CD14-positive monocyte (primary cell): ENCODE data around the gene CA10. TPM values are rescaled to one million over a fixed set of nuclear protein-coding genes. Genes with fewer than 3 reads are reported as not detected.

Source experiments
- DNase-seq, 3 donors: peaks; one replicate each; pipeline ENCODE4 v3.0.0-alpha.2; 2011 to 2022
- H2AFZ ChIP-seq: 2 replicates; pipeline ENCODE4 v1.6.0; 2012; ENCODE audit warnings: mild to moderate bottlenecking, low read depth, low read length, inconsistent platforms; ENCODE audit not compliant: insufficient read depth, poor library complexity, severe bottlenecking
- H3K27ac ChIP-seq, 2 donors: 1 replicate in 1 of 2; 2 replicates in 1 of 2; pipeline ENCODE4 v1.5.1; 2012 to 2013; ENCODE audit warnings: low read length in 2 of 2, control low read depth in 1 of 2, inconsistent platforms in 1 of 2, low read depth in 1 of 2, mild to moderate bottlenecking in 1 of 2
- H3K27me3 ChIP-seq, 2 donors: one replicate each; pipeline versions ENCODE4 v1.6.0 to v1.6.1; 2011 to 2013; ENCODE audit warnings: low read length in 2 of 2; ENCODE audit not compliant: control insufficient read depth in 2 of 2, insufficient read depth in 2 of 2
- H3K36me3 ChIP-seq, 2 donors: replicated peaks in 1 of 2; 1 replicate in 1 of 2; 2 replicates in 1 of 2; pipeline versions ENCODE4 v1.5.1 to v1.6.1; 2012 to 2013; ENCODE audit warnings: low read length in 2 of 2, control low read depth in 1 of 2, inconsistent platforms in 1 of 2, mild to moderate bottlenecking in 1 of 2; ENCODE audit not compliant: insufficient read depth in 2 of 2, control insufficient read depth in 1 of 2
- H3K4me1 ChIP-seq, 2 donors: 1 replicate in 1 of 2; 2 replicates in 1 of 2; pipeline versions ENCODE4 v1.5.1 to v1.6.1; 2012 to 2013; ENCODE audit warnings: low read length in 2 of 2, control low read depth in 1 of 2, inconsistent platforms in 1 of 2, mild to moderate bottlenecking in 1 of 2, moderate library complexity in 1 of 2; ENCODE audit not compliant: insufficient read depth in 2 of 2, control insufficient read depth in 1 of 2
- H3K4me2 ChIP-seq: replicated peaks from 2 replicates; pipeline ENCODE3; 2012; ENCODE audit warnings: low read length, moderate library complexity, mild to moderate bottlenecking; ENCODE audit not compliant: poor library complexity, severe bottlenecking; ENCODE audit errors: extremely low read depth
- H3K4me3 ChIP-seq, 3 experiments: fragments of 200-600 bp in 1 of 3; sonication (generic) in 1 of 3; replicated peaks in 1 of 3; 1 replicate in 2 of 3; 2 replicates in 1 of 3; pipeline ENCODE4 v1.5.1; 2011 to 2013; ENCODE audit warnings: low read length in 3 of 3, mild to moderate bottlenecking in 3 of 3, control low read depth in 2 of 3, low read depth in 2 of 3, inconsistent platforms in 1 of 3, moderate library complexity in 1 of 3
- H3K79me2 ChIP-seq: 2 replicates; pipeline ENCODE4 v1.6.0; 2012; ENCODE audit warnings: mild to moderate bottlenecking, control low read depth, inconsistent platforms, low read length, moderate library complexity; ENCODE audit not compliant: insufficient read depth
- H3K9ac ChIP-seq: 2 replicates; pipeline ENCODE4 v1.6.0; 2017; ENCODE audit warnings: low read length, mild to moderate bottlenecking; ENCODE audit not compliant: insufficient read depth, poor library complexity, severe bottlenecking
- H3K9me3 ChIP-seq, 2 donors: replicated peaks in 1 of 2; 1 replicate in 1 of 2; 2 replicates in 1 of 2; pipeline versions ENCODE4 v1.5.1 to v1.6.1; 2012 to 2013; ENCODE audit warnings: low read length in 2 of 2, control low read depth in 1 of 2; ENCODE audit not compliant: control insufficient read depth in 1 of 2, insufficient read depth in 1 of 2
- H4K20me1 ChIP-seq: 2 replicates; pipeline ENCODE4 v1.6.0; 2012; ENCODE audit warnings: mild to moderate bottlenecking, low read length, control low read depth, moderate library complexity; ENCODE audit not compliant: insufficient read depth
- H3K27ac Mint-ChIP-seq, 7 donors: one replicate each; pipeline ENCODE4 v1.8.0; 2020; ENCODE audit warnings: mild to moderate bottlenecking in 7 of 7, mixed read lengths in 7 of 7, moderate library complexity in 6 of 7, inconsistent platforms in 2 of 7
- H3K27me3 Mint-ChIP-seq, 3 donors: one replicate each; pipeline ENCODE4 v1.8.0; 2021 to 2022; ENCODE audit warnings: low read depth in 3 of 3, mild to moderate bottlenecking in 3 of 3, mixed read lengths in 3 of 3, moderate library complexity in 3 of 3, inconsistent platforms in 1 of 3
- H3K36me3 Mint-ChIP-seq, 2 donors: one replicate each; pipeline ENCODE4 v1.8.0; 2020; ENCODE audit warnings: mixed read lengths in 2 of 2, inconsistent platforms in 1 of 2, mild to moderate bottlenecking in 1 of 2
- H3K4me1 Mint-ChIP-seq: one replicate; pipeline ENCODE4 v1.8.0; 2020; ENCODE audit warnings: mild to moderate bottlenecking, mixed read lengths
- H3K4me3 Mint-ChIP-seq, 2 donors: one replicate each; pipeline ENCODE4 v1.8.0; 2020; ENCODE audit warnings: mild to moderate bottlenecking in 2 of 2, mixed read lengths in 2 of 2, moderate library complexity in 1 of 2
- H3K9me3 Mint-ChIP-seq, 7 donors: one replicate each; pipeline ENCODE4 v1.8.0; 2020 to 2022; ENCODE audit warnings: mixed read lengths in 7 of 7, mild to moderate bottlenecking in 6 of 7, moderate library complexity in 6 of 7, inconsistent platforms in 2 of 7
- CTCF ChIP-seq: fragments of 200-600 bp; IDR thresholded peaks from one replicate; pipeline ENCODE4 v1.8.0; 2022; ENCODE audit warnings: antibody characterized with exemption, mild to moderate bottlenecking
- WGBS: methylation state at CpG from one replicate; pipeline ENCODE4 v1.1.5; 2013; ENCODE audit warnings: missing lambda C conversion rate; ENCODE audit not compliant: insufficient coverage; 5-methylcytosine and 5-hydroxymethylcytosine counted together
- intact Hi-C, 2 donors: fragments of 100-400 bp; cut with micrococcal nuclease; formaldehyde crosslinking; loops; one replicate each; pipeline versions ENCODE4 v1.15.0 to v1.15.1; 2023
- polyA plus RNA-seq, 3 donors: library from polyadenylated mRNA; depleted of rRNA in 1 of 3; unstranded in 2 of 3; stranded (reverse) in 1 of 3; fragments of 300-500 nt in 2 of 3; fragments of >200 nt in 1 of 3; fragmentation: Illumina TruSeq in 2 of 3; gene quantifications; 1 replicate in 2 of 3; 2 replicates in 1 of 3; pipeline ENCODE4 v1.2.3, GENCODE V29; 2012 to 2021

Gene CA10
- polyA plus RNA-seq, 3 donors: not detected

GRCh38 chr17:51907041-51907440 lies 251.5 kb downstream of the CA10 start:
- Histone ChIP-seq H3K27ac (no peak overlapping the region), H4K20me1 (no peaks in the 10 kb centered on the region), H3K36me3 (no peaks in the 10 kb centered on the region), H2AFZ (no peak overlapping the region), H3K9me3 (no peaks in the 10 kb centered on the region), H3K79me2 (no peaks in the 10 kb centered on the region), H3K4me2 (no peak overlapping the region), H3K4me3 (no peak overlapping the region), H3K27me3 (no peaks in the 10 kb centered on the region), H3K4me1 (no peaks in the 10 kb centered on the region), H3K9ac (no peak overlapping the region)
- WGBS: 75% methylated on average over 1 of the region's 2 CpGs
- DNase-seq: no peak
- H3K36me3 Mint-ChIP-seq: no peaks in the 10 kb centered on the region
- H3K27me3 Mint-ChIP-seq: peaks cover 0 to 3% (median 0%) of the 10 kb centered on the region in 3 donors
- TF ChIP-seq CTCF: no peak
- peaks cover 0 to 3% (median 0%) of the 10 kb centered on the region in 7 donors for H3K9me3 Mint-ChIP-seq
- intact Hi-C loops: no loop called here
- H3K4me3 Mint-ChIP-seq: no peak overlapping the region
- H3K27ac Mint-ChIP-seq: no peak overlapping the region
- no peaks in the 10 kb centered on the region for H3K4me1 Mint-ChIP-seq

- Histone ChIP-seq H3K4me2 (no peak overlapping the region), H3K36me3 (no peaks in the 10 kb centered on the region), H3K4me1 (no peaks in the 10 kb centered on the region), H3K27ac (no peak overlapping the region), H4K20me1 (no peaks in the 10 kb centered on the region), H3K79me2 (no peaks in the 10 kb centered on the region), H3K9ac (no peak overlapping the region), H3K27me3 (no peaks in the 10 kb centered on the region), H3K4me3 (no peak overlapping the region), H2AFZ (no peak overlapping the region), H3K9me3 (no peaks in the 10 kb centered on the region)
- H3K27me3 Mint-ChIP-seq: peaks cover 0 to 3% (median 0%) of the 10 kb centered on the region in 3 donors
- H3K9me3 Mint-ChIP-seq: peaks cover 0 to 3% (median 0%) of the 10 kb centered on the region in 7 donors
- TF ChIP-seq CTCF: no peak
- H3K4me3 Mint-ChIP-seq: no peak overlapping the region
- WGBS: 86% methylated on average over 1 of the region's 3 CpGs
- no peaks in the 10 kb centered on the region for H3K4me1 Mint-ChIP-seq
- DNase-seq: no peak
- intact Hi-C loops: no loop called here
- H3K36me3 Mint-ChIP-seq: no peaks in the 10 kb centered on the region
- H3K27ac Mint-ChIP-seq: no peak overlapping the region
Observed at GRCh38 chr17:51904379-51904778, 254.1 kb downstream of the CA10 start.
